ENCODE data around the gene GRK5.

The GRK5 gene

GRCh38 chr10:119198438-119198837 is 8.9 kb upstream of the GRK5 start:
- DNase-seq (ENCODE audit: low spot score) = no peak

- DNase-seq (ENCODE audit: low spot score) = peak; percentile 85
These were observed 8.0 kb upstream of the GRK5 start for GRCh38 chr10:119199231-119199992.

- no peak for DNase-seq (ENCODE audit: low spot score)
These were observed 6.1 kb upstream of the GRK5 start for GRCh38 chr10:119201233-119201632.

GRCh38 chr10:119203006-119203405 is 4.4 kb upstream of the GRK5 start:
- peak; percentile 44 for DNase-seq (ENCODE audit: low spot score)

- no peak for DNase-seq (ENCODE audit: low spot score)
These were observed 1.3 kb upstream of the GRK5 start for GRCh38 chr10:119205894-119206602.

- peak; percentile 75 for DNase-seq (ENCODE audit: low spot score)
These were observed 587 bp upstream of the GRK5 start for GRCh38 chr10:119206603-119207365.

GRCh38 chr10:119207713-119208552 is 562 bp downstream of the GRK5 start:
- DNase-seq (ENCODE audit: low spot score) = peak; percentile 12

- peak; percentile 32 for DNase-seq (ENCODE audit: low spot score)
These were observed 1.2 kb downstream of the GRK5 start for GRCh38 chr10:119208553-119208940.

- DNase-seq (ENCODE audit: low spot score) = peak; percentile 60
These were observed 1.8 kb downstream of the GRK5 start for GRCh38 chr10:119209035-119209735.

GRCh38 chr10:119209736-119210355 is 2.5 kb downstream of the GRK5 start:
- DNase-seq (ENCODE audit: low spot score) = no peak

GRCh38 chr10:119210633-119211032 is 3.3 kb downstream of the GRK5 start:
- no peak for DNase-seq (ENCODE audit: low spot score)

GRCh38 chr10:119211176-119211575 is 3.8 kb downstream of the GRK5 start:
- DNase-seq (ENCODE audit: low spot score) = no peak

GRCh38 chr10:119211625-119212441 is 4.5 kb downstream of the GRK5 start:
- DNase-seq (ENCODE audit: low spot score) = no peak

- DNase-seq (ENCODE audit: low spot score) = no peak
These were observed 8.0 kb downstream of the GRK5 start for GRCh38 chr10:119215371-119215770.

- DNase-seq (ENCODE audit: low spot score) = no peak
These were observed 8.8 kb downstream of the GRK5 start for GRCh38 chr10:119216127-119216526.

GRCh38 chr10:119217401-119217800 is 10.0 kb downstream of the GRK5 start:
- DNase-seq (ENCODE audit: low spot score) = no peak

- no peak for DNase-seq (ENCODE audit: low spot score)
These were observed 10.7 kb downstream of the GRK5 start for GRCh38 chr10:119217991-119218490.

GRCh38 chr10:119219871-119220270 is 12.5 kb downstream of the GRK5 start:
- DNase-seq (ENCODE audit: low spot score) = peak; percentile 53

GRCh38 chr10:119221201-119221600 is 13.8 kb downstream of the GRK5 start:
- no peak for DNase-seq (ENCODE audit: low spot score)

- no peak for DNase-seq (ENCODE audit: low spot score)
These were observed 14.3 kb downstream of the GRK5 start for GRCh38 chr10:119221666-119222065.
